ENCODE data around the gene VPREB3.

VPREB3 gene

GRCh38 chr22:23789638-23790037 lies 35.4 kb upstream of the VPREB3 start:
- intact Hi-C loops (cut with DNase I; ENCODE audit: low total_unique reads) = no loop called here

DNA sequence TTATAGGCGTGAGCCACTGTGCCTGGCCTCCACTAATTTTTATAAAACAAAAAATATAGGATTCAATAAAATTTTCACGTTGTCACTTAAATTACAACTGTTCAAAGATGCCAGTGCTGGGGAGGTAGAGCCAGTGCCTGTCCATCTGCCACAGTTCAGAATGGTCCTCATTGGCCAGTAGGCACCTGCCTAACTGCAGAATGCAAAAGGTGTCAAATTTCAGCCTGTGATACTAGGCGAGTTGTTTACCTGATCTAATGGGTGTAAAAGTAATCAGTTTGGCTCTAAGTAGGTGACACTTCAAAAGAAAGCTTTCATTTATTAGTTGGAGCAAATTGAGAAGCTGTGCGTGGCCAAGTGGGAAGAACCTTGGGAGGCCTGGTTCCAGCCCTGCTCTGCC lies 34.9 kb upstream of the VPREB3 start:
- H3K27me3 ChIP-seq = no peaks in the 10 kb centered on the region
- no peak overlapping the region for H3K27ac ChIP-seq
- no peak for DNase-seq
- no peak overlapping the region for H3K4me3 ChIP-seq
- H3K36me3 ChIP-seq = peaks cover 16 to 28% (median 21%) of the 10 kb centered on the region in 3 donors
- H3K9me3 ChIP-seq = no peaks in the 10 kb centered on the region
- intact Hi-C loops (cut with DNase I; ENCODE audit: low total_unique reads) = no loop called here
- peaks cover 0 to 37% (median 24%) of the 10 kb centered on the region in 4 donors for H3K4me1 ChIP-seq
- TF ChIP-seq, protein P1, sequence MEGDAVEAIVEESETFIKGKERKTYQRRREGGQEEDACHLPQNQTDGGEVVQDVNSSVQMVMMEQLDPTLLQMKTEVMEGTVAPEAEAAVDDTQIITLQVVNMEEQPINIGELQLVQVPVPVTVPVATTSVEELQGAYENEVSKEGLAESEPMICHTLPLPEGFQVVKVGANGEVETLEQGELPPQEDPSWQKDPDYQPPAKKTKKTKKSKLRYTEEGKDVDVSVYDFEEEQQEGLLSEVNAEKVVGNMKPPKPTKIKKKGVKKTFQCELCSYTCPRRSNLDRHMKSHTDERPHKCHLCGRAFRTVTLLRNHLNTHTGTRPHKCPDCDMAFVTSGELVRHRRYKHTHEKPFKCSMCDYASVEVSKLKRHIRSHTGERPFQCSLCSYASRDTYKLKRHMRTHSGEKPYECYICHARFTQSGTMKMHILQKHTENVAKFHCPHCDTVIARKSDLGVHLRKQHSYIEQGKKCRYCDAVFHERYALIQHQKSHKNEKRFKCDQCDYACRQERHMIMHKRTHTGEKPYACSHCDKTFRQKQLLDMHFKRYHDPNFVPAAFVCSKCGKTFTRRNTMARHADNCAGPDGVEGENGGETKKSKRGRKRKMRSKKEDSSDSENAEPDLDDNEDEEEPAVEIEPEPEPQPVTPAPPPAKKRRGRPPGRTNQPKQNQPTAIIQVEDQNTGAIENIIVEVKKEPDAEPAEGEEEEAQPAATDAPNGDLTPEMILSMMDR (IDR thresholded peaks at IDR 0.05) = no peak

More at GRCh38 chr22:23789638-23790037, 35.4 kb upstream of the VPREB3 start:
- no peaks in the 10 kb centered on the region for H3K27me3 ChIP-seq
- H3K27ac ChIP-seq = no peak overlapping the region
- no peaks in the 10 kb centered on the region for H3K9me3 ChIP-seq
- TF ChIP-seq, protein P1 (IDR thresholded peaks at IDR 0.05) = no peak
- no peak overlapping the region for H3K4me3 ChIP-seq
- DNase-seq = no peak
- H3K36me3 ChIP-seq = peaks cover 19 to 33% (median 26%) of the 10 kb centered on the region in 3 donors
- peaks cover 0 to 37% (median 24%) of the 10 kb centered on the region in 4 donors for H3K4me1 ChIP-seq

- Histone ChIP-seq H3K36me3 (peaks cover 5 to 15% (median 11%) of the 10 kb centered on the region in 3 donors), H3K9me3 (no peaks in the 10 kb centered on the region), H3K27ac (peak overlapping the region in 1 of 2 donors; percentile 93), H3K27me3 (no peaks in the 10 kb centered on the region), H3K4me3 (peak overlapping the region; percentile 76 to 93), H3K4me1 (peaks cover 0 to 37% (median 24%) of the 10 kb centered on the region in 4 donors)
- TF ChIP-seq, protein P1 (IDR thresholded peaks at IDR 0.05) = no peak
- DNase-seq = no peak
- intact Hi-C loops (cut with DNase I; ENCODE audit: low total_unique reads) = no loop called here
Measured at GRCh38 chr22:23787910-23788309, 33.7 kb upstream of the VPREB3 start.

GRCh38 chr22:23787600-23787896 lies 33.3 kb upstream of the VPREB3 start:
- TF ChIP-seq, protein P1 (IDR thresholded peaks at IDR 0.05) = no peak
- no peak for DNase-seq
- Histone ChIP-seq H3K4me3 (peak overlapping the region; percentile 76 to 93), H3K4me1 (peaks cover 0 to 37% (median 24%) of the 10 kb centered on the region in 4 donors), H3K27ac (peak overlapping the region; percentile 93 to 98), H3K9me3 (no peaks in the 10 kb centered on the region), H3K36me3 (peaks cover 5 to 12% (median 8%) of the 10 kb centered on the region in 3 donors), H3K27me3 (no peaks in the 10 kb centered on the region)
- intact Hi-C loops (cut with DNase I; ENCODE audit: low total_unique reads) = no loop called here

DNA sequence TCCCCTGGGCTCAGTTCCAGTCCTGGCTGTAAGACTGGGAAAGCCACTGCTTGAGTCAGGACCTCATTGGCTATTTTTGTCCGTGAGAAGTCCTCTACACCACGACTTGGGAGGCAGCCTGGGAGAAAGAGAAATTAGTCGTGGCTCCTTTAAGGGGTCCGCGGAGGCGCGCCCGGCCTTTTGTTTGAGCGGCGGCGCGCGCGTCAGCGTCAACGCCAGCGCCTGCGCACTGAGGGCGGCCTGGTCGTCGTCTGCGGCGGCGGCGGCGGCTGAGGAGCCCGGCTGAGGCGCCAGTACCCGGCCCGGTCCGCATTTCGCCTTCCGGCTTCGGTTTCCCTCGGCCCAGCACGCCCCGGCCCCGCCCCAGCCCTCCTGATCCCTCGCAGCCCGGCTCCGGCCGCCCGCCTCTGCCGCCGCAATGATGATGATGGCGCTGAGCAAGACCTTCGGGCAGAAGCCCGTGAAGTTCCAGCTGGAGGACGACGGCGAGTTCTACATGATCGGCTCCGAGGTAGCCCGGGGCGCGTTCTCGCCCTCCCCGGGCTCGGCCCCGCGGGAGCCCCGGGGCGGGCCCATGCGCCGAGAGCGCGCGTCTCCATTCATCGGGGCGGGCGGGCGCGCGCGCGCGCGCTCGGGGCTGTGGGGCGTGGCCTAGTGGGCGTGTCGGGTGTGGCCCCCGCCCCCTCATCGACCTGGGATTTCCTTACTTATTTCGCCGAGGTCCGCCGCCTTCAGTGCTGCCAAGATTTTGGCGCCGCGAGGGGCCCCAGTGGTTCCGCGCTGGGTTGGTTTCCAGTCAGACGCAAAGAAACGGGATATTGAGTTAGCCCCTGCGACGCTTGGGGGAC lies 32.8 kb upstream of the VPREB3 start, which contains the start of gene SMARCB1:
TSS of gene SMARCB1 (plus strand) at position 215 of the 848 bp plus-strand sequence. CDS start at position 419, 204 bp downstream.
- peak; percentile 94 to 97 for DNase-seq
- peaks cover 0 to 37% (median 24%) of the 10 kb centered on the region in 4 donors for H3K4me1 ChIP-seq

More for the DNA sequence above, 32.8 kb upstream of the VPREB3 start, which contains the start of gene SMARCB1:
- TF ChIP-seq, protein P1 (IDR thresholded peaks at IDR 0.05) = peak in 1 of 2 experiments; percentile 10
- Histone ChIP-seq H3K27me3 (no peaks in the 10 kb centered on the region), H3K36me3 (peaks cover 3 to 6% (median 4%) of the 10 kb centered on the region in 3 donors), H3K27ac (peak within 1 kb of the TSS; percentile 93 to 98), H3K4me3 (peak within 1 kb of the TSS; percentile 76 to 93), H3K9me3 (no peaks in the 10 kb centered on the region)
- intact Hi-C loops (cut with DNase I; ENCODE audit: low total_unique reads) = no loop called here
